Measurements from ENCODE around the gene CLK1.
A peak's percentile ranks its signal among the peaks of the same experiment; 100 is the strongest.
"Not testable (repeated sequence)": the region's sequence is repeated elsewhere in the genome, so short reads cannot be mapped to it uniquely, and the experiment has no call there.

The CLK1 gene

DNA sequence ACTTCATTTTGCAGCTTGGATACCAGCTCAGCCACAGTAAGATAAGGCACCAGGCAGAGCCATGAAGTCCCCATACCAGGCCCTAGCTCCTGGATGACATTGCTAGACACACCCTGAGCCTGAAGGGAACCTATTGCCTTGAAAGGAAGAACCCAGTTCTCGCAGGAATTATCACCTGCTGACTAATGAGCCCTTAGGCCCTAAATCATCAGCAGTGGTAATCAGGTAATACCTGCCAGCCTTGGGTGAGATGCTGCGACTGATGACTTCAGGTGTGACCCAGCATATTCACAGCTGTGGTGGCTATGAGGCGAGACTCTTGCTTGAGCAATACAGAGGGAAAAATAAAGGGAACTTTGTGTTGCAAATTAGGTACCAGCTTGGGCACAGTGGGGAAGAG, 24.9 kb downstream of the CLK1 start:
- FAIRE-seq (no peak), DNase-seq (ENCODE audit: insufficient read length, low spot score) (no peak)
- TF ChIP-seq POLR2A (IDR thresholded peaks at IDR 0.05; ENCODE audit: low read depth, low read length) (no peak), POU2F2 (IDR thresholded peaks at IDR 0.05; ENCODE audit: low read depth, low read length) (no peak), SPI1 (IDR thresholded peaks at IDR 0.05; ENCODE audit: low read depth, low read length) (no peak), POLR2AphosphoS5 (IDR thresholded peaks at IDR 0.05; ENCODE audit: low read depth, low read length) (no peak), TAF1 (IDR thresholded peaks at IDR 0.05; ENCODE audit: low read depth, low read length) (no peak), PAX5 (IDR thresholded peaks at IDR 0.05; ENCODE audit: insufficient read depth, low read length, severe bottlenecking) (no peak)

DNA sequence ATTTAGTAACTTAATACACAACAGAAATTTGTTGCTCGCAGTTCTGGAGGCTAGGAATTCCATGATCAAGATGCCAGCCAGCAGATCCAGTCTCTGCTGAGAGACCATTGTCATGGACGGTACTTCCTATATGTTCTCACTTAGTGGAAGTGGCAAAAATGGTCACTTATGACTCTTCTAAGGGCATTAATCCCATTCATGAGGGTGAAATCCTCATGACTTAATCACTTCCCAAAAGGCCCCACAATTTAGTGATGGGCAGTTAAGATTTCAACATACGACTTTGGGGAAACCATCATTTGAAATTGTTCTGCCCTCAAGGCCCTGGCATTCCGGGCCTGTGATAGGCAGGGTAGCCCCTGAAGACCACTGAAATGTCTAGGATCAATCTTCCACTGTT, 29.8 kb downstream of the CLK1 start:
- TF ChIP-seq SPI1 (IDR thresholded peaks at IDR 0.05; ENCODE audit: low read depth, low read length) (no peak), PAX5 (IDR thresholded peaks at IDR 0.05; ENCODE audit: insufficient read depth, low read length, severe bottlenecking) (no peak), TAF1 (IDR thresholded peaks at IDR 0.05; ENCODE audit: low read depth, low read length) (no peak), POU2F2 (IDR thresholded peaks at IDR 0.05; ENCODE audit: low read depth, low read length) (no peak), POLR2A (IDR thresholded peaks at IDR 0.05; ENCODE audit: low read depth, low read length) (no peak), POLR2AphosphoS5 (IDR thresholded peaks at IDR 0.05; ENCODE audit: low read depth, low read length) (no peak)
- FAIRE-seq (no peak), DNase-seq (ENCODE audit: insufficient read length, low spot score) (no peak)

DNA sequence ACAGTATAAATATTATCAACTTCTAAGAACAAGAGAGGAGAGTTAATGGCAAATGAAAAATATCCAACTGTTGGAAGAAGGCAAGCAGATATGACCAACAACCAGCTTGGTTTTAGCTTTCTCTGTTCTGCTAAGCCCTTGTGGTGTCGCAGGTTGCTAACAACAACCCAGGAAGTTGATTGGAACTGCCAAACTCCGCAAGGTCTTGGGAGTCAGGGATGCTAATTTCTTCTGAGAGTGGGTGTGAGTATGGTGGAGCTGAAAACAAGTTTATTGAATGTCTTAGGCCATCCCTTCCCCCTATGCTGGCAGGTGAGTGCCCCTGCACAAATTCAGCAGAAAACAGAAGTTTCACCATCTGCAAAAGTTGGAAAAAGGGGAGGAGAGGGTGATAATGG, 35.2 kb downstream of the CLK1 start:
- TF ChIP-seq POLR2AphosphoS5 (IDR thresholded peaks at IDR 0.05; ENCODE audit: low read depth, low read length) (no peak), TAF1 (IDR thresholded peaks at IDR 0.05; ENCODE audit: low read depth, low read length) (no peak), PAX5 (IDR thresholded peaks at IDR 0.05; ENCODE audit: insufficient read depth, low read length, severe bottlenecking) (no peak), POU2F2 (IDR thresholded peaks at IDR 0.05; ENCODE audit: low read depth, low read length) (no peak), SPI1 (IDR thresholded peaks at IDR 0.05; ENCODE audit: low read depth, low read length) (no peak), POLR2A (IDR thresholded peaks at IDR 0.05; ENCODE audit: low read depth, low read length) (no peak)
- FAIRE-seq (no peak), DNase-seq (ENCODE audit: insufficient read length, low spot score) (no peak)

DNA sequence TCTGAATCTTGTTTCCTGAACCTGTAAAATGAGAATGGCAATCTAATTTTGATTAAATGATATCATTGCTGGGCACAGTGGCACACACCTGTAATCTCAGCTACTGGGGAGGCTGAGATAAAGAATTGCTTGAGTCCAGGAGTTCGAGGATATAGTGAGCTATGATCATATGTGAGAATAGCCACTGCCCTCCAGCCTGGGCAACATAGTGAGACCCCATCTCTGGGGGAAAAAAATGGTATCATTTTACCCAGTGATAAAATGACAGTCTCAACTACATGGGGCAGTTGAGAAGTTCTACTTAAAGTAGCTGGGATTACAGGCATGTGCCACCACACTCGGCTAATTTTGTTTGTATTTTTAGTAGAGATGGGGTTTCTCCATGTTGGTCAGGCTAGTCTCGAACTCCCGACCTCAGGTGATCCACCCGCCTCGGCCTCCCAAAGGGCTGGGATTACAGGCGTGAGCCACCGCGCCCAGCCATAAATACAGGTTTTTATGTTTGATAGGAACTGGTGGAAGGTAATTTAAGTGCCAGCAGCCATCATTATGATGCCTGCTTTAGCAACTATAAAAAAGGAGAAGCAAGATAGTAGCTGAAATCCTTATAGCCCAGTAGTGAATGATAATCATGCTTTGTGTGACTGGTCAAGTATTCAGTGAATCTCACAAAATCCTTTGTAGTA, 35.7 kb downstream of the CLK1 start:
- no peak for DNase-seq (ENCODE audit: insufficient read length, low spot score)
- TF ChIP-seq POLR2A (IDR thresholded peaks at IDR 0.05; ENCODE audit: low read depth, low read length) (0 out of 2 replicates have a peak, but pooled peaks have one; percentile 27), POLR2AphosphoS5 (IDR thresholded peaks at IDR 0.05; ENCODE audit: low read depth, low read length) (no peak; the same call in 1 of the 2 replicates)
- no peak for FAIRE-seq

DNA sequence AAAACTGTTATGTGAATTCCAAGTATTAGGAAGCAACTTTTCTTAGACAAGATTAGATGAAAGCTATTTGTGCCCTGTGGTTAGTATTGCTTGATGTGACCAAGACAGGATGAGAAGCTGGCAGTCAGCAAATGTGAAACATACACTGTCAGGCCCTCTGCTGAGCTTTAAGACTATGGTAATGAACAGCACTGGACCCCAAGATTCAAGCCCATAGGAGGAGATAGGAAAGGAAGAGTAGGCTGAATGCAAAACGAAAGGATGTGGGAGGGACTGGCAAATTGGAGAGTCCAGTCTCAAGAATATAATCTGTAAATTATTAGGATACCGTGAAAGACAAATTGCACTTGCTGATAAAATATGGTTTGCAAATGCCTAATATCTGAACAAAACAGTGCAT, 36.4 kb downstream of the CLK1 start:
- FAIRE-seq (no peak), DNase-seq (ENCODE audit: insufficient read length, low spot score) (no peak)
- TF ChIP-seq POLR2AphosphoS5 (IDR thresholded peaks at IDR 0.05; ENCODE audit: low read depth, low read length) (no peak), POLR2A (IDR thresholded peaks at IDR 0.05; ENCODE audit: low read depth, low read length) (no peak; the same call in 1 of the 2 replicates), PAX5 (IDR thresholded peaks at IDR 0.05; ENCODE audit: insufficient read depth, low read length, severe bottlenecking) (no peak)

DNA sequence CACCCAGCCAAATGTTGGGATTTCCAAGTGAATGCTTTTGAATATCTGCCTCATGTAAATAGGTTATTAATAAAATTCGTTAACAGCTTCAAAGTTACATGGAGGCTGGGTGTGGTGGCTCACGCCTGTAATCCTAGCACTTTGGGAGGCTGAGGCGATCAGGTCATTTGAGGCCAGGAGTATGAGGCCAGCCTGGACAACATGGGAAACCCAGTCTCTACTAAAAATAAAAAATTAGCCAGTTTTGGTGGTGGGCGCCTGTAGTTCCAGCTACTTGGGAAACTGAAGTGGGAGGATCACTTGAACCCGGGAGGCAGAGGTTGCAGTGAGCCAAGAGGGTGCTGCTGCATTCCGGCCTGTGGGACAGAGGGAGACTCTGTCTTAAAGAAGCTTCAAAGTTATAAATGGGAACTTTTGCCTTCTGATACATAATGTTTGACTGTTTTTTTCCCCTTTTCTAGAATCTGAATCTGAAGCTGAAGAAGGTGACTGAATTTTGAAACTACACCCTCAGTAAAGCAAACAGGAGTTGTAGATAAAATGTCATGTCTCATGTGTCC, 42.7 kb downstream of the CLK1 start:
- TF ChIP-seq POLR2A (IDR thresholded peaks at IDR 0.05; ENCODE audit: low read depth, low read length), result no peak
- TF ChIP-seq TAF1 (IDR thresholded peaks at IDR 0.05; ENCODE audit: low read depth, low read length), result no peak
- TF ChIP-seq POU2F2 (IDR thresholded peaks at IDR 0.05; ENCODE audit: low read depth, low read length), result no peak
- no peak for TF ChIP-seq PAX5 (IDR thresholded peaks at IDR 0.05; ENCODE audit: insufficient read depth, low read length, severe bottlenecking)
- no peak for TF ChIP-seq POLR2AphosphoS5 (IDR thresholded peaks at IDR 0.05; ENCODE audit: low read depth, low read length)
- no peak for TF ChIP-seq SPI1 (IDR thresholded peaks at IDR 0.05; ENCODE audit: low read depth, low read length)
- no peak for FAIRE-seq
- no peak for DNase-seq (ENCODE audit: insufficient read length, low spot score)

DNA sequence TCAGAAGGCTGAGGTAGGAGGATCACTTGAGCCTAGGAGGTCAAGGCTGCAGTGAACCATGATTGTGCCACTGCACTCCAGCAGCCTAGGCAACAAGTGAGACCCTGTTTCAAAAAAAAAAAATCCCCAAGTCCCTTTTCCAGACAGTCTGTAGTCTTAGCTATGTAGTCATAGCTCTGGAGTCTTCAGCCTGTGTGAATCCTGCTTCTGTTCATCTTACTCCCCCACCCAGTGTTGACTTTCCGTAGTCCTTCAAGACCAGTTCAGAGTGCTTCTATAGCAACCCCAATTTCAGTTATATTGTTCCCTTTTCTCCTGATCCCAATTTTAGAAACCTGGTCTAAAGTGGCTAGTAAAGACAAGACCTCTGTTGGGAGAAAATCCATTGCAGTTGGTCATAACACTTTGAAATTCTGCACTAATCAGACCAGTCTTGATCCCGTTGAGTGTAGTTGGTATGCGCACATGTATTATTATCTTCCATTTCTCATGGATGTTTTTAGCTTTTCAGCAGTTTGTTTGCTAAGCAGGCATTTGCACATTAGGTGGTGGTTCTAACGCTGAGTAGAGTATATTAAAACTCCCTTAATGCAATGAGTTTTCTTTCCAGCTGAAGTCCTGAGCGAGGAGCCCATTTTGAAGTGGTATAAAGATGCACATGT, 43.8 kb downstream of the CLK1 start:
- no peak for DNase-seq (ENCODE audit: insufficient read length, low spot score)
- FAIRE-seq, result no peak
- no peak for TF ChIP-seq POU2F2 (IDR thresholded peaks at IDR 0.05; ENCODE audit: low read depth, low read length)
- TF ChIP-seq TAF1 (IDR thresholded peaks at IDR 0.05; ENCODE audit: low read depth, low read length), result no peak
- TF ChIP-seq SPI1 (IDR thresholded peaks at IDR 0.05; ENCODE audit: low read depth, low read length), result no peak
- TF ChIP-seq POLR2AphosphoS5 (IDR thresholded peaks at IDR 0.05; ENCODE audit: low read depth, low read length), result peak; percentile 77

DNA sequence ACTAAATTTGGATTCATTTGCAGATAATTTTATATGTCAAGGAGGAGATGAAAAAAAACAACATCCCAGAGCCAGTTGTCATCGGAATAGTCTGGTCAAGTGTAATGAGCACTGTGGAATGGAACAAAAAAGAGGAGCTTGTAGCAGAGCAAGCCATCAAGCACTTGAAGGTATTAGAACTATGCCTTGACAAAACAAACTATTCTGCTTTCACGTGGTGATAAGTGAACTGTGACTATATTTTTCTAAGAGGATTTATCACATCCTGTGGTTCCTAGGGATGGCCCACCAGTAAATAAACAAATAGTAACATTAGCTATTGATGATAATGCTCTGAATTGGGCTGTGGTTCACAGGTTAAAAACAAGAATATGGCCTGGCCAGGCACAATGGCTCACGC, 45.7 kb downstream of the CLK1 start:
- not testable (repeated sequence) for FAIRE-seq; DNase-seq (ENCODE audit: insufficient read length, low spot score)

DNA sequence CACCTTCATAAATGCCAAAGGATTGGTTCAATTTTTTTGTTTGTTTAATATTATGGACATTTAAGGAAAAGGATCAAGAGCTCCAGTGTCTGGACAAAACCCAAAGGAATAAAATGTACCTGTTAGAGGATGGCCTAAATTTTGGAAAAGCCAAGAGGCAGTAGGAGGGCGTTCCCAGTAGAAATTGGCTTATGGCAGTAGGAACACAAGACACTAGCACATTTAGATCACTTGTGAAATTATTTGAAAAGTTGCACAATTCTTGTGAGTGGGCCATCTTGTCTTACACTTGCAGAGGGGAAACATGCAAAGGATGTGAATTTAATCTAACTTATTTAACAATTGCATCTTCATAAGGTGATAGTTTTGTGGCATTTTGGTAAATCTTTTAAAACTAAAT, 49.5 kb downstream of the CLK1 start:
- FAIRE-seq, result no peak
- TF ChIP-seq POU2F2 (IDR thresholded peaks at IDR 0.05; ENCODE audit: low read depth, low read length), result no peak
- no peak for TF ChIP-seq TAF1 (IDR thresholded peaks at IDR 0.05; ENCODE audit: low read depth, low read length)
- TF ChIP-seq PAX5 (IDR thresholded peaks at IDR 0.05; ENCODE audit: insufficient read depth, low read length, severe bottlenecking), result no peak
- TF ChIP-seq POLR2AphosphoS5 (IDR thresholded peaks at IDR 0.05; ENCODE audit: low read depth, low read length), result no peak
- TF ChIP-seq POLR2A (IDR thresholded peaks at IDR 0.05; ENCODE audit: low read depth, low read length), result no peak
- TF ChIP-seq SPI1 (IDR thresholded peaks at IDR 0.05; ENCODE audit: low read depth, low read length), result no peak

DNA sequence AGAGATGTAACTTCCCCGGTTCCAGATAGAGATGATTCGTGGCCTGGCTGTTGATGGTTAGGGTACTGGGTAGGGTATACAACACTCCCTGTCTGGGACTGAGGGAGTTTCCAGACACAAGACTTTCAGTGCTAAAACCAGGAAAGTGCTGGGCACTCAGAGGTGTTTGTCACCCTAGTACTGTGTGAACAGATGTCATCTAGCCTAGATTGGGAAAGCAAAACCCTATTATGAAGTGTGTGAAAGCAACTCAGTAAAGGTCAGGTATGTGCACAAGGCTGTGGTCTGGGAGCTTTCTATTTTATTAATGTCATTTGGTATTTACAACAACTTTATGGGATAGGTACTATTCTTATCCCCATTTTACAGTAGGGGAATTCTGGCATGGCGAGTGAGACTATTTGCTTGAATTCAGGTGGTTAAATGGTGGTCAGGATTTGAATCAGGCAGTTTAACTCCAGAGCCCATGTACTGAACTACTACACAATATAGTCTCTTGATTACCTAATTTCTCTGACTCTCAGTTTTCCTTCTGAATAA, 50.1 kb downstream of the CLK1 start:
- FAIRE-seq, result no peak
- 0 out of 2 replicates have a peak, but pooled peaks have one; percentile 44 for TF ChIP-seq POLR2A (IDR thresholded peaks at IDR 0.05; ENCODE audit: low read depth, low read length)
- TF ChIP-seq POU2F2 (IDR thresholded peaks at IDR 0.05; ENCODE audit: low read depth, low read length), result no peak
- 0 out of 2 replicates have a peak, but pooled peaks have one; percentile 37 for TF ChIP-seq POLR2AphosphoS5 (IDR thresholded peaks at IDR 0.05; ENCODE audit: low read depth, low read length)
- no peak for TF ChIP-seq PAX5 (IDR thresholded peaks at IDR 0.05; ENCODE audit: insufficient read depth, low read length, severe bottlenecking)
- DNase-seq (ENCODE audit: insufficient read length, low spot score), result no peak

More for the DNA sequence above, 49.5 kb downstream of the CLK1 start:
- DNase-seq (ENCODE audit: insufficient read length, low spot score), result no peak
